ENCODE results near the gene LYPD6.

Gene LYPD6

GRCh38 chr2:149348291-149348690 is 17.9 kb downstream of the LYPD6 start:
- DNase-seq (ENCODE audit: low read depth, low spot score), result no peak

GRCh38 chr2:149353421-149353820 is 23.0 kb downstream of the LYPD6 start:
- DNase-seq (ENCODE audit: low read depth, low spot score), result no peak

- no peak for DNase-seq (ENCODE audit: low read depth, low spot score)
Observed at GRCh38 chr2:149355716-149356422, 25.5 kb downstream of the LYPD6 start.

GRCh38 chr2:149357058-149357457 is 26.7 kb downstream of the LYPD6 start:
- no peak for DNase-seq (ENCODE audit: low read depth, low spot score)

GRCh38 chr2:149360106-149360505 is 29.7 kb downstream of the LYPD6 start:
- no peak for DNase-seq (ENCODE audit: low read depth, low spot score)

- no peak for DNase-seq (ENCODE audit: low read depth, low spot score)
Observed at GRCh38 chr2:149363958-149364357, 33.6 kb downstream of the LYPD6 start.

GRCh38 chr2:149364839-149365238 is 34.5 kb downstream of the LYPD6 start:
- no peak for DNase-seq (ENCODE audit: low read depth, low spot score)

- DNase-seq (ENCODE audit: low read depth, low spot score), result no peak
Observed at GRCh38 chr2:149365931-149366583, 35.7 kb downstream of the LYPD6 start.

- no peak for DNase-seq (ENCODE audit: low read depth, low spot score)
Observed at GRCh38 chr2:149370061-149370775, 39.8 kb downstream of the LYPD6 start.

- DNase-seq (ENCODE audit: low read depth, low spot score), result no peak
Observed at GRCh38 chr2:149371476-149371875, 41.1 kb downstream of the LYPD6 start.

GRCh38 chr2:149375801-149376361 is 45.5 kb downstream of the LYPD6 start:
- DNase-seq (ENCODE audit: low read depth, low spot score), result peak; percentile 84

- DNase-seq (ENCODE audit: low read depth, low spot score), result no peak
Observed at GRCh38 chr2:149380205-149380604, 49.8 kb downstream of the LYPD6 start.

GRCh38 chr2:149383340-149383739 is 53.0 kb downstream of the LYPD6 start:
- no peak for DNase-seq (ENCODE audit: low read depth, low spot score)

GRCh38 chr2:149385350-149385749 is 55.0 kb downstream of the LYPD6 start:
- DNase-seq (ENCODE audit: low read depth, low spot score), result no peak

GRCh38 chr2:149387411-149387810 is 57.0 kb downstream of the LYPD6 start:
- no peak for DNase-seq (ENCODE audit: low read depth, low spot score)

GRCh38 chr2:149388120-149388816 is 57.9 kb downstream of the LYPD6 start:
- no peak for DNase-seq (ENCODE audit: low read depth, low spot score)

GRCh38 chr2:149389506-149390167 is 59.2 kb downstream of the LYPD6 start:
- no peak for DNase-seq (ENCODE audit: low read depth, low spot score)

GRCh38 chr2:149393614-149394013 is 63.2 kb downstream of the LYPD6 start:
- DNase-seq (ENCODE audit: low read depth, low spot score), result no peak

GRCh38 chr2:149394864-149395263 is 64.5 kb downstream of the LYPD6 start:
- no peak for DNase-seq (ENCODE audit: low read depth, low spot score)

- no peak for DNase-seq (ENCODE audit: low read depth, low spot score)
Observed at GRCh38 chr2:149399934-149400615, 69.7 kb downstream of the LYPD6 start.

GRCh38 chr2:149400997-149401396 is 70.6 kb downstream of the LYPD6 start:
- DNase-seq (ENCODE audit: low read depth, low spot score), result no peak

Measured in smooth muscle cell of the brain vasculature (primary cell).